MCF 10A (cell line): ENCODE measurements around the gene GLMP. TPM values are rescaled to one million over a fixed set of nuclear protein-coding genes. Genes with fewer than 3 reads are reported as not detected.

Source experiments
- BruUV-seq: library from RNA; stranded (reverse); fragments of 400-500 nt; replicated peaks from 2 replicates; lab custom pipeline; 2021; lab: Mats Ljungman, UMichigan
- CTCF ChIA-PET: fragments of 300-600 bp; sonication (Branson Sonifier 250); formaldehyde crosslinking; extraction: SDS; loops from one replicate; lab custom pipeline; 2021; ENCODE audit warnings: antibody characterized with exemption, inconsistent platforms; lab: Yijun Ruan, JAX
- POLR2A ChIA-PET: fragments of 300-600, 350-650 bp; sonication (Branson Sonifier 250); formaldehyde crosslinking; extraction: SDS; loops from one replicate; lab custom pipeline; 2020; ENCODE audit warnings: antibody characterized with exemption, inconsistent platforms; lab: Yijun Ruan, JAX
- DNase-seq: peaks from one replicate; pipeline ENCODE4 v3.0.0-alpha.2; 2018; ENCODE audit not compliant: unreplicated experiment
- H3K27ac Mint-ChIP-seq: one replicate; pipeline ENCODE4 v1.8.0; 2022; ENCODE audit warnings: mild to moderate bottlenecking, low read depth, mixed read lengths; ENCODE audit not compliant: unreplicated experiment
- H3K27me3 Mint-ChIP-seq: one replicate; pipeline ENCODE4 v1.8.0; 2022; ENCODE audit warnings: mixed read lengths; ENCODE audit not compliant: insufficient read depth, unreplicated experiment
- H3K36me3 Mint-ChIP-seq: one replicate; pipeline ENCODE4 v1.8.0; 2022; ENCODE audit warnings: mild to moderate bottlenecking, moderate library complexity, mixed read lengths; ENCODE audit not compliant: insufficient read depth, unreplicated experiment
- H3K4me1 Mint-ChIP-seq: one replicate; pipeline ENCODE4 v1.8.0; 2022; ENCODE audit warnings: mixed read lengths; ENCODE audit not compliant: insufficient read depth, unreplicated experiment
- H3K4me3 Mint-ChIP-seq: one replicate; pipeline ENCODE4 v1.8.0; 2022; ENCODE audit warnings: mild to moderate bottlenecking, moderate library complexity, mixed read lengths; ENCODE audit not compliant: unreplicated experiment
- H3K9me3 Mint-ChIP-seq: one replicate; pipeline ENCODE4 v1.8.0; 2022; ENCODE audit warnings: mixed read lengths; ENCODE audit not compliant: unreplicated experiment
- intact Hi-C: fragments of 100-400 bp; cut with micrococcal nuclease; formaldehyde crosslinking; loops from 2 replicates; pipeline ENCODE4 v1.14.1; 2022
- total RNA-seq: library from RNA; stranded (reverse); gene quantifications from 2 replicates; pipeline ENCODE4 v1.2.3, GENCODE V29; 2022
- TF ChIP-seq, protein P1 (sequence below): fragments of 200-600 bp; IDR thresholded peaks from one replicate; pipeline ENCODE4 v1.8.0; 2022; ENCODE audit warnings: antibody characterized with exemption, mild to moderate bottlenecking; ENCODE audit not compliant: unreplicated experiment

Gene GLMP
- total RNA-seq, 1 experiment from 2014 or later, result 12.9 TPM

DNA sequence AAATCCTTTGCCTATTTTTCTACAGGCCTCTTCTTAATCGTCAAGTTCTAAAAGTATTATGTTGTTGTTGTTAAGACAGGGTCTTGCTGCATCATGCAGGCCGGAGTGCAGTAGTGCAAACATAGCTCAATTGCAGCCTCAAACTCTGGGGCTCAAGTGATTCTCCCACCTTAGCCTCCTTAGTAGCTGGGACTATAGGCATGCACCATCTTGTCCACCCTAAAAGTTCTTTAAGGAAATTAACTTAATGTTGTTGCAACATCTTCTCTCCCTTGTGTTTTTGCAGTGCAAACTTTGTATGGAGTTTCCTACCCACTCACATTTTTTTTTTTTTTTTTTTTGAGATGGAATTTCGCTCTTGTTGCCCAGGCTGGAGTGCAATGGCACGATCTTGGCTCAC, 7.8 kb upstream of the GLMP start:
- no peak for DNase-seq
- Mint-ChIP-seq H3K27me3 (no peaks in the 10 kb centered on the region), H3K4me3 (no peak overlapping the region), H3K36me3 (peaks cover 65% of the 10 kb centered on the region), H3K4me1 (peaks cover 11% of the 10 kb centered on the region), H3K27ac (no peak overlapping the region), H3K9me3 (no peaks in the 10 kb centered on the region)
- POLR2A ChIA-PET, result interaction anchor here (0.6 to 13.5 kb wide), 11 partner anchors 9 to 685 kb away, joined by 3 to 210 read pairs (median 6); partner anchors contain the start of genes CCT3, PMF1, SMG5 and TMEM79
- intact Hi-C loops, result no loop called here
- CTCF ChIA-PET, result interaction anchor here (0.7 to 4.5 kb wide), 6 partner anchors 13 to 283 kb away, joined by 3 to 24 read pairs (median 5); partner anchors contain the start of gene SMG5
- TF ChIP-seq, protein P1, sequence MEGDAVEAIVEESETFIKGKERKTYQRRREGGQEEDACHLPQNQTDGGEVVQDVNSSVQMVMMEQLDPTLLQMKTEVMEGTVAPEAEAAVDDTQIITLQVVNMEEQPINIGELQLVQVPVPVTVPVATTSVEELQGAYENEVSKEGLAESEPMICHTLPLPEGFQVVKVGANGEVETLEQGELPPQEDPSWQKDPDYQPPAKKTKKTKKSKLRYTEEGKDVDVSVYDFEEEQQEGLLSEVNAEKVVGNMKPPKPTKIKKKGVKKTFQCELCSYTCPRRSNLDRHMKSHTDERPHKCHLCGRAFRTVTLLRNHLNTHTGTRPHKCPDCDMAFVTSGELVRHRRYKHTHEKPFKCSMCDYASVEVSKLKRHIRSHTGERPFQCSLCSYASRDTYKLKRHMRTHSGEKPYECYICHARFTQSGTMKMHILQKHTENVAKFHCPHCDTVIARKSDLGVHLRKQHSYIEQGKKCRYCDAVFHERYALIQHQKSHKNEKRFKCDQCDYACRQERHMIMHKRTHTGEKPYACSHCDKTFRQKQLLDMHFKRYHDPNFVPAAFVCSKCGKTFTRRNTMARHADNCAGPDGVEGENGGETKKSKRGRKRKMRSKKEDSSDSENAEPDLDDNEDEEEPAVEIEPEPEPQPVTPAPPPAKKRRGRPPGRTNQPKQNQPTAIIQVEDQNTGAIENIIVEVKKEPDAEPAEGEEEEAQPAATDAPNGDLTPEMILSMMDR, result no peak
- BruUV-seq, result no TSS peak

DNA sequence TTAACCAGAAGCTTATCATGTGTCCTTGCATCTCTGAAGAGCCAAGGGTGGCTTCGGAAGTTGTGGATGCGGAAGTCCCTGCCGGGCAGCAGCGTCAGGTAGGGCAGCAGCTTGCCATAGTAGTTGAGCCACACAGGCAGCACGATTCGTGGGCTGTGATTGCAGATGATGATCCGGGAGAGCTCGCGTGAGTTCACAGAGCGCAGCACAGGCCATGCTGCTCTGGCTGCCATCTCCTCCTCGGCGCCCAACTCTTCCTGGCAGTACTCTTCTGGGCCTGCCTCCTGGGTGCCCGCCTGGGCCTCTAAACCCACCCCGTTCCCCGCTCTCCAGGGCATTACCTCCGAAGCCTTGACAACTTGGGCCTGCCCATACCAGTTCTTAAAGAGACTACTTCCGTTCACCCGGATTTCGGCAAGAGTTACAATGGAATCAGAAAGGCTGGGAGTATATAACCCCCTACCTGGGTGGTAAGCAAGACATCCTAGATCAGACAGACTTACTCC, 3.4 kb upstream of the GLMP start, which contains the start of gene VHLL:
Gene VHLL (minus strand): TSS at position 456 of the 506 bp plus-strand sequence. CDS start 118 bp downstream, at position 338.
- no peak within 1 kb of the TSS for H3K4me3 Mint-ChIP-seq
- intact Hi-C loops, result no loop called here

GRCh38 chr1:156293895-156294294, 1.6 kb downstream of the GLMP start:
- no peak overlapping the region for H3K27ac Mint-ChIP-seq

More for the DNA sequence above, 3.4 kb upstream of the GLMP start, which contains the start of gene VHLL:
- TF ChIP-seq, protein P1, result no peak
- ChIA-PET CTCF (interaction anchor here (0.6 to 3.7 kb wide), 4 partner anchors 15 to 169 kb away, joined by 3 to 16 read pairs (median 4); partner anchors contain the start of gene TMEM79), POLR2A (interaction anchor here (13.5 kb wide), 1 partner anchor 15 kb away, joined by 210 read pairs; the partner anchor contains the start of genes SMG5 and TMEM79)
- no TSS peak for BruUV-seq
- Mint-ChIP-seq H3K4me1 (peaks cover 23% of the 10 kb centered on the region), H3K27ac (no peak within 1 kb of the TSS), H3K9me3 (no peaks in the 10 kb centered on the region), H3K36me3 (peaks cover 35% of the 10 kb centered on the region), H3K27me3 (no peaks in the 10 kb centered on the region)
- no peak for DNase-seq

GRCh38 chr1:156293098-156293434, 2.4 kb downstream of the GLMP start:
- intact Hi-C loops, result no loop called here
- Mint-ChIP-seq H3K36me3 (peaks cover 30% of the 10 kb centered on the region), H3K4me3 (no peak overlapping the region), H3K4me1 (peaks cover 19% of the 10 kb centered on the region), H3K27me3 (no peaks in the 10 kb centered on the region), H3K27ac (peak overlapping the region; percentile 46), H3K9me3 (no peaks in the 10 kb centered on the region)
- ChIA-PET POLR2A (interaction anchor here (1.4 to 13.5 kb wide), 2 partner anchors 9 to 10 kb away, joined by 4 to 210 read pairs; partner anchors contain the start of genes SMG5 and TMEM79), CTCF (no interaction called here)
- DNase-seq, result no peak
- BruUV-seq, result no TSS peak
- TF ChIP-seq, protein P1, result no peak

More at GRCh38 chr1:156293895-156294294, 1.6 kb downstream of the GLMP start:
- ChIA-PET POLR2A (interaction anchor here (0.6 to 13.5 kb wide), 4 partner anchors 9 to 169 kb away, joined by 3 to 210 read pairs (median 4); partner anchors contain the start of genes SMG5 and TMEM79), CTCF (interaction anchor here (0.6 to 1.2 kb wide), 3 partner anchors 11 to 163 kb away, joined by 3 read pairs; partner anchors contain the start of gene SMG5)
- peak overlapping the region; percentile 93 for H3K4me3 Mint-ChIP-seq
- peaks cover 22% of the 10 kb centered on the region for H3K36me3 Mint-ChIP-seq
- intact Hi-C loops, result no loop called here
- H3K27me3 Mint-ChIP-seq, result no peaks in the 10 kb centered on the region
- no peak for DNase-seq
- peaks cover 19% of the 10 kb centered on the region for H3K4me1 Mint-ChIP-seq
- TF ChIP-seq, protein P1, result no peak
- BruUV-seq, result TSS peak; percentile 26
- no peaks in the 10 kb centered on the region for H3K9me3 Mint-ChIP-seq
